Left hindlimb (tissue), 1 donor: ENCODE measurements around the gene HS2ST1.
"Not testable (repeated sequence)": the region's sequence is repeated elsewhere in the genome, so short reads cannot be mapped to it uniquely, and the experiment has no call there.

Experiments used
- DNase-seq: peaks from one replicate; pipeline ENCODE4 v3.0.0-alpha.2; 2018

Gene HS2ST1

GRCh38 chr1:86914601-86914997 lies at the start of gene HS2ST1:
HS2ST1 (plus strand) TSS chr1:86914635.
- no peak for DNase-seq

- DNase-seq: no peak
These were observed 48.3 kb upstream of the HS2ST1 start for GRCh38 chr1:86865973-86866637.

DNA sequence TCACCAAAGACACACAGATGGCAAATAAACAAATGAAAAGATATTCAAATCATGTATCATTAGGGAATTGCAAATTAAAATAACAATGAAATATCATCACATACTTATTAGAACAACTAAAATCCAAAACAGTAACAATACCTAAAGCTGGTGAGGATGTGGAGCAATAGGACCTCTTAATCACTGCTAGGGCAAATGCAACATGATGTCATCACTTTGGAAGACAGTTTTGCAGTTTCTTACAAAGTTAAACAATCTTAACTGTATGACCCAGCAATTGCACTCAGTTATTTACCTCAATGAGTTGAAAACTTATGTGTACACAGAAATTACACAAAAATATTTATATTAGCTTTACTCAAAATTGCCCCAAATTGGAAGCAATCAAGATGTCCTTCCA lies 47.8 kb upstream of the HS2ST1 start:
- DNase-seq: no peak

DNA sequence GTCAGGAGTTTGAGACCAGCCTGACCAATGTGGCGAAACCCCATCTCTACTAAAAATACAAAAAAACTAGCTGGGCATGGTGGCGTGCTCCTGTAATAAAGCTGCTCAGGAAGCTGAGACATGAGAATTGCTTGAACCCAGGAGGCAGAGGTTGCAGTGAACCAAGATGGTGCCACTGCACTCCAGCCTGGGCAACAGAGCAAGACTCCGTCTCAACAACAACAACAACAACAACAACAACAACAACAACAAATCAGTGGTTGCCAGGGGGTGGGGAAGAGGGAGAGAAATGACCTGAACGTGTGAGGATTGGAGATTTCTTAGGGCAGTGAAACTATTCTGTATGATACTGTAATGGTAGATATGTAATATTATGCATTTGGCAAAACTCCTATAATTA lies 47.2 kb upstream of the HS2ST1 start:
- DNase-seq: not testable (repeated sequence)

GRCh38 chr1:86868477-86868876 lies 46.0 kb upstream of the HS2ST1 start:
- no peak for DNase-seq

DNA sequence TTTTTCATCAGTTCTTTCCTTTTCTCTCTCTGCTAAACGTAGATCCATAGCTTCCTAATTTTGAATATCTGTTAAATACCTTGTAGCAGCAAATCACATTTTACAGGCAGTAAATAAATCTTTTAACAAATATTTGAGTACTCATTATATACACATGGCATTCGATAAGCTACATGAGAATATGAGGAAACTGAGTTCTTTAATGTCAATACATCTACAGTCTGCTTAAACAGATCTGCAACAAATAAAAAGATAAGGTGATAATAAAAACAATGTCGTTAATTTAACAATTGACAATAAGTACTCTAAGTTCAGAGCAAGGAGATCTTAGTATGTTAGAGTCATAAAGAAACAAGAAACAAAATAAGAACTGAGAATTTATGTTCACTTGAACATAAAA lies 43.4 kb upstream of the HS2ST1 start:
- DNase-seq: no peak

- DNase-seq: no peak
These were observed 42.3 kb upstream of the HS2ST1 start for GRCh38 chr1:86872086-86872485.

GRCh38 chr1:86875722-86876121 lies 38.7 kb upstream of the HS2ST1 start:
- no peak for DNase-seq

- no peak for DNase-seq
These were observed 26.8 kb upstream of the HS2ST1 start for GRCh38 chr1:86887479-86888162.

DNA sequence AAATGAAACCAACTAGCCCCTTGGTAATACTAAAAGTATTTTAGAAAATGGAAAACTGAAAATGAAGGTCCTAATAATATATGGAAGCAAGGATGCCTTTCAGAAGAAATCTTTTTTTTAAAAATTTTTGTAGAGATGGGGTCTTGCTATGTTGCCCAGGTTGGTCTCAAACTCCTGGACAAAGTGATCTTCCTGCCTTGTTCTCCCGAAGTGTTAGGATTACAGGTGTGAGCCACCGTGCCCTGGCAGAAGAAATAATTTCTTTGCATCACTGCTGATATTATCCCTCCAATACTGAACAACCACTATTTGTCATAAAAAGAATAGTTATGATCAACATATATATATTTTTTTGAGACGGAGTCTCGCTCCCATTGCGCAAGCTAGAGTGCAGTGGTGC lies 26.1 kb upstream of the HS2ST1 start:
- no peak for DNase-seq

- DNase-seq: not testable (repeated sequence)
These were observed 15.0 kb upstream of the HS2ST1 start for GRCh38 chr1:86899401-86899800.

DNA sequence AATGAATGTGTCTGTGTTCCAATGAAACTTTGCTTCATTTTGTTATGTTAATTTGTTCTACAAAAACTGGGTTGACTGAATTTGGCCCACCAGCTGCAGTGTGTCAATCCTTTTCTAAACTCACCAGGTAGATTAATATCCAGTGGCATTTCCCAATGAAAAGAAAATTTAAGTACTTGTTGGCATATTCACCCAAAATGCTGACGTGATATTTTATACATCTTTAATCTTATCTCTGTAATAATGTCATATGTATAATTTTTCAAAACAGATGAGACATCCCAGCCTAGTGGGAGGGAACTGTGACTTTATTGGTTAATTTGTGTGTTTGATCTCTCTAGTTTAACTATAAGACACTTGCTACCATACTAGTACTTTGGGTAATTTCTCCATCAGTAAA lies 8.6 kb upstream of the HS2ST1 start:
- no peak for DNase-seq

GRCh38 chr1:86906419-86906818 lies 8.0 kb upstream of the HS2ST1 start:
- no peak for DNase-seq

DNA sequence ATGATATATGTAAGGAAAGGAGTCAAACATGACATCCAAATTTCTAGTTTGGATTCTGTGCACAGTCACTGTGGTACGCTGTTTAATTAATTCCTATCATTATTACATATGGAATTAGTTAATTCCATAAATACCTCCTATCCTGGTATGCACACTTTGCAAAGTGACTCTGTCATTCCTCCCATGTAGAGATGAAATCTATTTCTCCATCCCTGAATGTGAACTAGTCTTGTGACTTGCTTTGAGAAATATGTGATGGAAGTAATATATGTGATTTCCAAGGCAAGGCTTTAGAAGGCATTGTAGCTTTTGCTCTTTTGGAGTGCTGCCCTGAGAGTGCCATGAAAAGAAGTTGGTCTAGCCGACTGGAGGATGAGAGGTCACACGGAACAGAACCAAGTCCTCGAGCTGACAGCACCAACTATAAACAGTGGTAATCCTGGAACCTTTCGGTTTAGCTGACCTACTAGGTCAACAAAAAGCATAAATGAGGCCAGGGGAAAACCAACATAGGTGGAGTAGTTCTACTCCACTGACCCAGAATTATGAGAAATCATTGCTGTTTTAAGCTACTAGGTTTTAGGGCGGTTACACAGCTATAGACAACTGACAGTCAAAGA lies 2.0 kb upstream of the HS2ST1 start:
- no peak for DNase-seq

- no peak for DNase-seq
These were observed 988 bp upstream of the HS2ST1 start for GRCh38 chr1:86913399-86913895.

DNA sequence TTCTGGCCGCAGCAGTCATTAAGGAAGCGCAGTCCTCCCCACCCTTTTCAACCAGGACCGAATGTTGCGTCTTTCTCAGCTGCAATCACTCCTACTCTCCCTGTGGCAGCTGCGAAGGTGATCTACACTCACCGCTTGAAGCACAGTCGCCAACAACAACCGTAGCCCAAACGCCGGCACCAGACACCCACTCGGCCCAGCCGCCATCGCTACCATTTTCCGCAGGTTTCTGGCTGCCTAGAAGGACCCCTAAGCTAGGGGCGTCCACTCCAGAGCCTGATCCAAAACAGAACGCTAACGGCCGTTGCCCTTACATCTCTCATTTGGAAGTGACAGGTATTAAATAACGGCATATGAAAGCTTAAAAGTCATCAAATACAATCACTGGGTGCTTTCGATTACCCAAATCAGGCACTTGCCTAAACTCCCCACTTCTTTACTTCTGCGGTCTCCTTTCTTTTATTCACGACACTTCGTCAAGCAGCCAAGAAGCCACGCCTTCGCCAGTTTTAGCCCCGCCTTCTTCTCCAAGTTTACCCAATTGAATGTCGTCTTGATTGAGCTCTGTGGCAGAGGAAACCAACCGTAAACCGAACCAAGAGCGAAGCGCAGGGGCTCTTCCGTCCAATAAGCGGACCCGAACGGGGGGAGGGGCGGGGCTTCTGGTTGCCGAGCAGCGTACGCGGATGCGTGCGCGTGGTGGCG lies 387 bp upstream of the HS2ST1 start, which contains the start of gene SELENOF:
SELENOF (minus strand) TSS at position 231 of the 705 bp plus-strand sequence; CDS start at position 216, 15 bp downstream.
- DNase-seq: peak; percentile 99

DNA sequence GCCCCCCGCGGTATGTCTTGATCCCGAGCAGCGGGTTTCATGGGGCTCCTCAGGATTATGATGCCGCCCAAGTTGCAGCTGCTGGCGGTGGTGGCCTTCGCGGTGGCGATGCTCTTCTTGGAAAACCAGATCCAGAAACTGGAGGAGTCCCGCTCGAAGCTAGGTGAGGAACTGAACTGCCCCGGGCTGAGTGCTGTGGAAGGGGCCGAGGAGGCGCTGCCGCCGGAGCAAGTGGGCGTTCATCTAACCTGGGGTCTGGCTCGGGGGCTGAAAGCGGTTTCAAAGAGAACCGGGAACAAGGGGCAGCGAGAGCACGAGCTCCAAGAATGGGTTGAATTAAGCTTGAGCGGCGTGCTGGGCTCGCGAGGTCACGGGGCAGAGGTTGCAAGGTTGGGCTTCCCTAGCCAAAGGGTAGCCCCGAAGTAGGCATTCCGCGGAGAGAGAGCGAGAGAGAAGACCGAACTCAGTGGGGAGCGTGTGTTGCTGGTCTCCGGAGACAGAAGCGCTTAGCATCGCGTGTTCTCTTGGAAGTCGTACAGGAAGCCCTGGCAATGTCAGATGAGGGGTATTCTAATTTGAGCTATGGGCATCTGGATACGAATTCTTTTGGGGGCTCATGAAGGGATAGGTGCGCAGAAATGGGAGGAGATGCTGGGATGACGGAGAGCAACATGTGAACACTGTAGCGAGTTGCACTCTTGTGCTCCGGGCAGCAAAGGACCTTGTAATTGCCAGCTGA lies 732 bp downstream of the HS2ST1 start:
- peak; percentile 61 for DNase-seq

DNA sequence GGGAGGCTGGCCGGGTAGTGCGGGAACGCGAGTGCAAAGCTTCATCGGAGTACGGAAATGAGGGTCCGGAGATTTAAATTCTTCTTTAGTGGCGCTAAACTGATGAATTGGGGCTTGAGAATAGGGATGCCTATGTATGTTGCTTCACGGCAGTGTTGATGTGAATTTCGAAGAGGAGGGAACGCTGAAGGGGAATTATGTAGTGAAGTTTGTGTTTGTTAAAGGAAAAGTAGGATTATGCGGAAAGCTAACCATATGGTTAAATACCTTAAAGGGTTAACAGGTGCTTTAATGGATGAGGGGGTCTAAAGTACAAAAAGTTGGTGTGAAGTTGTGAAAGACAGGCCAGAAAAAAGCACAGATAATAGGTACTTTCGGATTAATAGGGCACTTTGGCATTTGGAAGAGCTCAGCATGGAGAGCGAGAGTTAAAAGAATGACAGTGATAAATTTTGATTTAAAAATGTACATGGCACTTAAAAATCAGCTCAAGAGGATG lies 1.4 kb downstream of the HS2ST1 start:
- DNase-seq: no peak

- DNase-seq: no peak
These were observed 2.3 kb downstream of the HS2ST1 start for GRCh38 chr1:86916752-86917151.

GRCh38 chr1:86922445-86922844 lies 8.0 kb downstream of the HS2ST1 start:
- DNase-seq: no peak

DNA sequence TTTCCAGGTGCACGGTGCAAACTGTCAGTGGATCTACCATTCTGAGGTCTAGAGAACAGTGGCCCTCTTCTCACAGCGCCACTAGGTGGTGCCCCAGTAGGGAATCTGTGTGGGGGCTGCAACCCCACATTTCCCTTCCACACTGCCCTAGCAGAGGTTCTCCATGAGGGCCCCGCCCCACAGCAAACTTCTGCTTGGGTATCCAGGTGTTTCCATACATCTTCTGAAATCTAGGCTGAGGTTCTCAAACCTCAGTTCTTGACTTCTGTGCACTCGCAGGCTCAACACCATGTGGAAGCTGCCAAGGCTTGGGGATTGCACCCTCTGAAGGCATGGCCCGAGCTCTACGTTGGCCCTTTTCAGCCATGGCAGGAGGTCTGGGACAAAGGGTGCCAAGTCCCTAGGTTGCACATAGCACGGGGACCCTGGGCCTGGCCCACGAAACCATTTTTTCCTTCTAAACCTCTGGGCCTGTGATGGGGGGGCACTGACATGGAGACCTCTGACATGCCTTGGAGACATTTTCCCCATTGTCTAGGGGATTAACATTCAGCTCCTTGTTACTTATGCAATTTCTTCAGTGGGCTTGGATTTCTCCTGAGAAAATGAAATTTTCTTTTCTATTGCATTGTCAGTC lies 10.0 kb downstream of the HS2ST1 start:
- DNase-seq: no peak

DNA sequence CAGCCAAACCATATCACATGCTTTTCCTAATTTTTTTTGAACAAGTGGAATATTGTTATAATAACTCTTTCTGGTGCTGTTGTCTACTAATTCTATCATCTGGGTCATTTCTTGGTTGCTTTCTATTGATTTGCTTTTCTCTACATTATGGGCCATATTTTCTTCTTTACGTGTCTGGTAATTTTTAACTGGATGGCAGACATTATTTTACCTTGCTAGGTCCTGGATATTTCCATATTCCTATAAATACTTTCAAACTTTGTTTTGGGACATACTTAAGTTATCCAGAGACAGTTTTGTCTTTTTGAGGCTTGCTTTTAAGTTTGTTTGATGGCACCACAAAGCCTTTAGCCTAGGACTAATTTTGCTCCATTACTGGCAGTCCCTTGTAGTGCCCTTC lies 11.3 kb downstream of the HS2ST1 start:
- DNase-seq: no peak
